Keratinocyte (primary cell): ENCODE data around the gene NCAM2. TPM values are rescaled to one million over a fixed set of nuclear protein-coding genes. Genes with fewer than 3 reads are reported as not detected.

Experiments used
- DNase-seq: peaks from one replicate; pipeline ENCODE4 v3.0.0-alpha.2; 2011; ENCODE audit warnings: low read depth, missing footprints, low spot score
- FAIRE-seq: peaks from 2 replicates; lab custom pipeline; 2011; peaks lifted over from hg19 to GRCh38; lab: Jason Lieb, UNC
- H2AFZ ChIP-seq: 2 replicates; pipeline ENCODE4 v1.6.0; 2012; ENCODE audit warnings: low read length, control low read depth, inconsistent platforms; ENCODE audit not compliant: control insufficient read depth
- H3K27ac ChIP-seq: 2 replicates; pipeline ENCODE4 v1.5.1; 2011; ENCODE audit warnings: low read length; ENCODE audit not compliant: control insufficient read depth, insufficient read depth
- H3K27me3 ChIP-seq: 3 replicates; pipeline ENCODE4 v1.6.0; 2011; ENCODE audit warnings: low read length; ENCODE audit not compliant: control insufficient read depth, insufficient read depth; ENCODE audit errors: extremely low read depth
- H3K36me3 ChIP-seq, 2 experiments: 2 replicates in 1 of 2; 3 replicates in 1 of 2; pipeline ENCODE4 v1.5.1; 2011; ENCODE audit warnings: low read length in 2 of 2, mild to moderate bottlenecking in 1 of 2; ENCODE audit not compliant: control insufficient read depth in 2 of 2, insufficient read depth in 2 of 2; ENCODE audit errors: extremely low read depth in 1 of 2
- H3K4me1 ChIP-seq: 3 replicates; pipeline ENCODE4 v1.5.1; 2011; ENCODE audit warnings: low read length; ENCODE audit not compliant: control insufficient read depth, insufficient read depth; ENCODE audit errors: extremely low read depth
- H3K4me2 ChIP-seq: 3 replicates; pipeline ENCODE4 v1.6.0; 2011; ENCODE audit warnings: low read depth, low read length; ENCODE audit not compliant: control insufficient read depth, insufficient read depth; ENCODE audit errors: extremely low read depth
- H3K4me3 ChIP-seq, 3 experiments: fragments of 200-600 bp in 1 of 3; sonication (generic) in 1 of 3; 2 replicates in 2 of 3; 3 replicates in 1 of 3; pipeline ENCODE4 v1.5.1; 2011 to 2016; ENCODE audit warnings: low read length in 3 of 3, mild to moderate bottlenecking in 3 of 3, control low read depth in 2 of 3, inconsistent platforms in 1 of 3, low read depth in 1 of 3, mixed read lengths in 1 of 3, mixed run types in 1 of 3, moderate library complexity in 1 of 3; ENCODE audit not compliant: control insufficient read depth in 2 of 3, insufficient read depth in 2 of 3; ENCODE audit errors: extremely low read depth in 1 of 3
- H3K79me2 ChIP-seq: 2 replicates; pipeline ENCODE4 v1.6.0; 2012; ENCODE audit warnings: low read length; ENCODE audit not compliant: control insufficient read depth, insufficient read depth
- H3K9ac ChIP-seq: 3 replicates; pipeline ENCODE4 v1.6.0; 2011; ENCODE audit warnings: low read length; ENCODE audit not compliant: control insufficient read depth, insufficient read depth; ENCODE audit errors: extremely low read depth
- H3K9me1 ChIP-seq: 3 replicates; pipeline ENCODE4 v1.6.0; 2011; ENCODE audit warnings: low read length; ENCODE audit not compliant: control insufficient read depth, insufficient read depth; ENCODE audit errors: extremely low read depth
- H3K9me3 ChIP-seq: 2 replicates; pipeline ENCODE4 v1.5.1; 2012; ENCODE audit warnings: low read depth, low read length; ENCODE audit not compliant: control insufficient read depth
- H4K20me1 ChIP-seq: 3 replicates; pipeline ENCODE4 v1.6.0; 2011; ENCODE audit warnings: low read length; ENCODE audit not compliant: control insufficient read depth, insufficient read depth; ENCODE audit errors: extremely low read depth
- EZH2 ChIP-seq: IDR thresholded peaks from one replicate; pipeline ENCODE4 v1.6.1; 2012; ENCODE audit warnings: inconsistent platforms, mild to moderate bottlenecking, low read length, moderate library complexity
- dilution Hi-C: fragments of 300-500 bp; cut with MboI; formaldehyde crosslinking; loops from one replicate; pipeline ENCODE4 v1.7.0; 2020; ENCODE audit warnings: low sequenced_read_pairs; ENCODE audit not compliant: extremely low pct_ligation_motif_present
- polyA plus RNA-seq, 5 experiments: library from polyadenylated mRNA; depleted of rRNA in 3 of 5; stranded (reverse) in 3 of 5; stranded (forward) in 1 of 5; unstranded in 1 of 5; fragments of >200 nt; gene quantifications; 1 replicate in 1 of 5; 2 replicates in 3 of 5; 3 replicates in 1 of 5; pipeline versions ENCODE4 v1.2.1 to v1.2.3, GENCODE V29; 2011 to 2012; ENCODE audit warnings: missing spikeins in 2 of 5, low read depth in 1 of 5, low replicate concordance in 1 of 5

NCAM2 gene
- polyA plus RNA-seq, 1 donor (not counting 4 experiments of a cell fraction or from before 2014, with no cell fraction given), result 0.16 TPM

GRCh38 chr21:21559285-21560045 is 561.3 kb downstream of the NCAM2 start:
- no peak for TF ChIP-seq EZH2
- no peaks in the 10 kb centered on the region for H4K20me1 ChIP-seq
- dilution Hi-C loops, result no loop called here
- no peaks in the 10 kb centered on the region for H3K36me3 ChIP-seq
- H3K4me1 ChIP-seq, result no peaks in the 10 kb centered on the region
- FAIRE-seq (no peak), DNase-seq (no peak)
- H3K9ac ChIP-seq, result no peak overlapping the region
- H2AFZ ChIP-seq, result no peak overlapping the region
- peaks cover 5% of the 10 kb centered on the region for H3K9me3 ChIP-seq
- no peaks in the 10 kb centered on the region for H3K27me3 ChIP-seq
- H3K79me2 ChIP-seq, result no peaks in the 10 kb centered on the region
- no peak overlapping the region for H3K4me2 ChIP-seq
- H3K27ac ChIP-seq, result no peak overlapping the region
- H3K9me1 ChIP-seq, result no peaks in the 10 kb centered on the region
- H3K4me3 ChIP-seq, result no peak overlapping the region
